Natural killer cell (primary cell): ENCODE measurements around the gene PCGF2. TPM values are rescaled to one million over a fixed set of nuclear protein-coding genes. Genes with fewer than 3 reads are reported as not detected.
"Not testable (repeated sequence)": the region's sequence is repeated elsewhere in the genome, so short reads cannot be mapped to it uniquely, and the experiment has no call there.

Experiments used
- ATAC-seq, 3 donors: fragments of 150-1000 bp in 2 of 3; fragments of 200-7000 bp in 1 of 3; cut with Tn5 transposase; 1 replicate in 1 of 3; 2 replicates in 2 of 3; pipeline ENCODE4 v1.10.0; 2021; ENCODE audit warnings: mild to moderate bottlenecking in 2 of 3, moderate library complexity in 2 of 3
- DNase-seq, 2 donors: peaks; one replicate each; pipeline versions ENCODE4 v3.0.0 to v3.0.0-alpha.2; 2013 to 2021; ENCODE audit warnings: mixed read lengths in 1 of 2
- H3K27ac ChIP-seq: one replicate; pipeline ENCODE4 v1.5.1; 2013; ENCODE audit warnings: mild to moderate bottlenecking, low read length
- H3K27me3 ChIP-seq: one replicate; pipeline ENCODE4 v1.6.1; 2013; ENCODE audit warnings: low read length; ENCODE audit not compliant: control insufficient read depth, insufficient read depth
- H3K36me3 ChIP-seq: one replicate; pipeline ENCODE4 v1.6.1; 2013; ENCODE audit warnings: low read length; ENCODE audit not compliant: control insufficient read depth, insufficient read depth
- H3K4me1 ChIP-seq: one replicate; pipeline ENCODE4 v1.6.1; 2013; ENCODE audit warnings: low read length; ENCODE audit not compliant: control insufficient read depth, insufficient read depth
- H3K4me3 ChIP-seq: one replicate; pipeline ENCODE4 v1.5.1; 2013; ENCODE audit warnings: low read length
- H3K9me3 ChIP-seq: one replicate; pipeline ENCODE4 v1.6.1; 2013; ENCODE audit warnings: low read length; ENCODE audit not compliant: control insufficient read depth, insufficient read depth
- H3K27ac Mint-ChIP-seq, 2 donors: one replicate each; pipeline ENCODE4 v1.8.0; 2022; ENCODE audit warnings: mild to moderate bottlenecking in 2 of 2, mixed read lengths in 2 of 2, moderate library complexity in 1 of 2
- H3K27me3 Mint-ChIP-seq, 2 donors: one replicate each; pipeline ENCODE4 v1.8.0; 2022; ENCODE audit warnings: low read depth in 2 of 2, mixed read lengths in 2 of 2
- H3K36me3 Mint-ChIP-seq: one replicate; pipeline ENCODE4 v1.8.0; 2022; ENCODE audit warnings: mixed read lengths
- H3K4me1 Mint-ChIP-seq, 2 donors: one replicate each; pipeline ENCODE4 v1.8.0; 2022; ENCODE audit warnings: mixed read lengths in 2 of 2
- H3K4me3 Mint-ChIP-seq: one replicate; pipeline ENCODE4 v1.8.0; 2022; ENCODE audit warnings: mild to moderate bottlenecking, moderate library complexity, mixed read lengths
- H3K9me3 Mint-ChIP-seq, 2 donors: one replicate each; pipeline ENCODE4 v1.8.0; 2022; ENCODE audit warnings: mixed read lengths in 2 of 2
- CTCF ChIP-seq: fragments of 200-600 bp; IDR thresholded peaks from one replicate; pipeline ENCODE4 v1.8.0; 2022; ENCODE audit warnings: antibody characterized with exemption
- WGBS: methylation state at CpG from one replicate; pipeline ENCODE4 v1.1.7; 2013; ENCODE audit warnings: missing lambda C conversion rate; ENCODE audit not compliant: insufficient coverage; 5-methylcytosine and 5-hydroxymethylcytosine counted together
- intact Hi-C: fragments of 100-400 bp; cut with micrococcal nuclease; formaldehyde crosslinking; loops from one replicate; pipeline ENCODE4 v1.14.2; 2022
- total RNA-seq, 4 donors: library from RNA; stranded (reverse); fragments of 120-200 nt in 1 of 4; gene quantifications; one replicate each; pipeline versions ENCODE4 v1.2.3 to v1.2.4, GENCODE V29; 2013 to 2022

Gene PCGF2
- total RNA-seq, 3 donors from 2014 or later (not counting 1 experiment from before 2014, with no cell fraction given), result 0.12 TPM; not detected in 2

- Histone ChIP-seq H3K4me1 (no peaks in the 10 kb centered on the region), H3K9me3 (no peaks in the 10 kb centered on the region), H3K4me3 (no peak overlapping the region), H3K36me3 (peaks cover 18% of the 10 kb centered on the region), H3K27me3 (no peaks in the 10 kb centered on the region), H3K27ac (no peak overlapping the region)
- DNase-seq (no peak), ATAC-seq (no peak)
- intact Hi-C loops, result no loop called here
- Mint-ChIP-seq H3K4me3 (no peak overlapping the region), H3K9me3 (no peaks in the 10 kb centered on the region), H3K27me3 (no peaks in the 10 kb centered on the region), H3K4me1 (peaks cover 6 to 15% of the 10 kb centered on the region in 2 donors), H3K36me3 (no peaks in the 10 kb centered on the region), H3K27ac (no peak overlapping the region)
- WGBS, result 38% methylated on average over 1 of the region's 1 CpG
- TF ChIP-seq CTCF, result no peak
These were observed 41.0 kb upstream of the PCGF2 start for GRCh38 chr17:38789185-38789584.

- H3K4me1 Mint-ChIP-seq, H3K27me3 ChIP-seq, DNase-seq, H3K9me3 ChIP-seq, H3K27ac Mint-ChIP-seq, ATAC-seq, H3K4me3 ChIP-seq, H3K4me1 ChIP-seq, H3K27ac ChIP-seq, H3K9me3 Mint-ChIP-seq, H3K27me3 Mint-ChIP-seq, H3K36me3 Mint-ChIP-seq, H3K4me3 Mint-ChIP-seq, intact Hi-C loops: not testable (repeated sequence)
- 93% methylated on average over 4 of the region's 4 CpGs for WGBS
- H3K36me3 ChIP-seq, result peaks cover 27% of the 10 kb centered on the region
These were observed 39.9 kb upstream of the PCGF2 start for GRCh38 chr17:38787999-38788398.

- Mint-ChIP-seq H3K4me1 (peaks cover 0 to 7% of the 10 kb centered on the region in 2 donors), H3K27me3 (no peaks in the 10 kb centered on the region), H3K9me3 (no peaks in the 10 kb centered on the region), H3K4me3 (no peak overlapping the region), H3K27ac (no peak overlapping the region), H3K36me3 (no peaks in the 10 kb centered on the region)
- H3K27me3 ChIP-seq, result no peaks in the 10 kb centered on the region
- TF ChIP-seq CTCF, result no peak
- H3K4me3 ChIP-seq, result no peak overlapping the region
- H3K27ac ChIP-seq, result no peak overlapping the region
- no peaks in the 10 kb centered on the region for H3K9me3 ChIP-seq
- H3K36me3 ChIP-seq, result peaks cover 40% of the 10 kb centered on the region
- DNase-seq, result no peak
- H3K4me1 ChIP-seq, result no peaks in the 10 kb centered on the region
- intact Hi-C loops, result no loop called here
- ATAC-seq, result no peak
- WGBS, result 86% methylated on average over 6 of the region's 6 CpGs
These were observed 38.2 kb upstream of the PCGF2 start for GRCh38 chr17:38786372-38786771.

- no peak for ATAC-seq
- no peak for TF ChIP-seq CTCF
- no peak overlapping the region for H3K27ac ChIP-seq
- Mint-ChIP-seq H3K9me3 (no peaks in the 10 kb centered on the region), H3K36me3 (no peaks in the 10 kb centered on the region), H3K4me1 (no peaks in the 10 kb centered on the region), H3K4me3 (no peak overlapping the region), H3K27me3 (no peaks in the 10 kb centered on the region), H3K27ac (no peak overlapping the region)
- H3K4me3 ChIP-seq, result no peak overlapping the region
- H3K9me3 ChIP-seq, result no peaks in the 10 kb centered on the region
- H3K4me1 ChIP-seq, result no peaks in the 10 kb centered on the region
- 97% methylated on average over 3 of the region's 3 CpGs for WGBS
- no peak for DNase-seq
- intact Hi-C loops, result no loop called here
- H3K36me3 ChIP-seq, result peaks cover 71% of the 10 kb centered on the region
- H3K27me3 ChIP-seq, result no peaks in the 10 kb centered on the region
These were observed 35.1 kb upstream of the PCGF2 start for GRCh38 chr17:38783227-38783626.
